HepG2 (cell line): ENCODE measurements around the gene OTULINL.

ENCODE experiments used
- ZNF781 ChIP-seq: sonication (generic); formaldehyde crosslinking; IDR thresholded peaks from 2 replicates; pipeline ENCODE4 v1.5.1; 2020; ENCODE audit warnings: borderline replicate concordance, mild to moderate bottlenecking, missing genetic modification reagents; ENCODE audit errors: not compliant biosample characterization
- TF ChIP-seq, protein P1 (sequence below): sonication (generic); formaldehyde crosslinking; IDR thresholded peaks from 2 replicates; pipeline ENCODE4 v1.5.0; 2020; ENCODE audit warnings: mild to moderate bottlenecking, missing genetic modification reagents, moderate library complexity

DNA sequence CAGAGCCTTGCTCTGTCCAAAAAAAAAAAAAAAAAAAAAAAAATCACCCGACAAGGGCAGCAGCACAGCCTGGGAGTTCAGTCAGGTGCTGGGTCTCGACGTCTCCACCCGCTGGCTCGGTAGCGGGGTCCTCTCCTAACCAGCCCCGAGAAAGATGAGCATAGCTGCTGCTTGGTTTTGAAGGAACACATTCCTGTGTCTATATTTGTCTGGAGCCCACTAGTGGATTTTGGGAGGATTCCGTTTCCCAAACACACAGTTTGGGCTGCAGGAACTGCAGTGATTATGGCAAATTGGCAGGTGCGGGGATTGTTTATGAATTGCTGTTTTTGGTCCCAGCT is 1.2 kb downstream of the OTULINL start:
- TF ChIP-seq, protein P1, sequence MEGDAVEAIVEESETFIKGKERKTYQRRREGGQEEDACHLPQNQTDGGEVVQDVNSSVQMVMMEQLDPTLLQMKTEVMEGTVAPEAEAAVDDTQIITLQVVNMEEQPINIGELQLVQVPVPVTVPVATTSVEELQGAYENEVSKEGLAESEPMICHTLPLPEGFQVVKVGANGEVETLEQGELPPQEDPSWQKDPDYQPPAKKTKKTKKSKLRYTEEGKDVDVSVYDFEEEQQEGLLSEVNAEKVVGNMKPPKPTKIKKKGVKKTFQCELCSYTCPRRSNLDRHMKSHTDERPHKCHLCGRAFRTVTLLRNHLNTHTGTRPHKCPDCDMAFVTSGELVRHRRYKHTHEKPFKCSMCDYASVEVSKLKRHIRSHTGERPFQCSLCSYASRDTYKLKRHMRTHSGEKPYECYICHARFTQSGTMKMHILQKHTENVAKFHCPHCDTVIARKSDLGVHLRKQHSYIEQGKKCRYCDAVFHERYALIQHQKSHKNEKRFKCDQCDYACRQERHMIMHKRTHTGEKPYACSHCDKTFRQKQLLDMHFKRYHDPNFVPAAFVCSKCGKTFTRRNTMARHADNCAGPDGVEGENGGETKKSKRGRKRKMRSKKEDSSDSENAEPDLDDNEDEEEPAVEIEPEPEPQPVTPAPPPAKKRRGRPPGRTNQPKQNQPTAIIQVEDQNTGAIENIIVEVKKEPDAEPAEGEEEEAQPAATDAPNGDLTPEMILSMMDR (CRISPR knock-in tag) = no peak
- TF ChIP-seq ZNF781 (CRISPR knock-in tag) = no peak
